C4-2B (cell line): ENCODE data around the gene KIAA1755.
A peak's percentile ranks its signal among the peaks of the same experiment; 100 is the strongest.

ENCODE experiments used
- H3K27ac ChIP-seq: fragments of 450-650 bp; 2 replicates; pipeline ENCODE4 v1.5.1; 2017
- CTCF ChIP-seq: fragments of 450-650 bp; conservative IDR thresholded peaks from 2 replicates; pipeline ENCODE4 v1.5.1; 2017; ENCODE audit warnings: mild to moderate bottlenecking
- ZFX ChIP-seq: fragments of 450-650 bp; IDR thresholded peaks from 2 replicates; pipeline ENCODE4 v1.6.1; 2017

The KIAA1755 gene

GRCh38 chr20:38303908-38304379 lies 43.4 kb upstream of the KIAA1755 start, which contains the start of gene BPI:
TSS of gene BPI (plus strand) at chr20:38304156. CDS start at chr20:38304224, 68 bp downstream.
- H3K27ac ChIP-seq = no peak within 1 kb of the TSS

GRCh38 chr20:38302786-38303185 lies 42.3 kb upstream of the KIAA1755 start:
- TF ChIP-seq CTCF = no peak
- TF ChIP-seq ZFX = no peak
- no peak overlapping the region for H3K27ac ChIP-seq

More at GRCh38 chr20:38303908-38304379, 43.4 kb upstream of the KIAA1755 start, which contains the start of gene BPI:
- TF ChIP-seq CTCF = no peak
- TF ChIP-seq ZFX = no peak

DNA sequence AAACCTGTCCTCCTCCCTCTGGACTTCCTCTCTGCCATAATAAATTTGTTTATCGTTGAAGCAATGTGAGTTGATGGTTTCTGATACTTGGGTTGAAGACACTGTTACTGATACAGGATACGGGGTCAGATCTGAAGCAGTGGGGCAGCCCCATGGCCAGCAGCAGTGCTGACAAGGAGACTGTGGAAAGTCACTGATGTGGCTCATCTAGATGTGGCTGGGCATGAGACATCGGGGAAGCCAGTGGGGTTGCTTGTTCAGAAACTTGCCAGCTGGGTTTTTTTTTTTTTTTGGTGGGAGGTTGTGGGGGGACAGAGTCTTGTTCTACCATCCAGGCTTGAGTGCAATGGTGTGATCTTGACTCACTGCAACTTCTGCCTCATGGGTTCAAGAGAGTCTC lies 40.8 kb upstream of the KIAA1755 start:
- TF ChIP-seq CTCF (no peak), ZFX (no peak)
- no peak overlapping the region; the same call in 1 of the 2 replicates for H3K27ac ChIP-seq

- TF ChIP-seq CTCF (no peak), ZFX (no peak)
- peak overlapping the region; percentile 83 for H3K27ac ChIP-seq
Observed at GRCh38 chr20:38300438-38300837, 39.9 kb upstream of the KIAA1755 start.

GRCh38 chr20:38299963-38300362 lies 39.4 kb upstream of the KIAA1755 start:
- peak overlapping the region; percentile 83 for H3K27ac ChIP-seq
- TF ChIP-seq ZFX (no peak; the same call in 1 of the 2 replicates), CTCF (no peak)

- TF ChIP-seq CTCF = no peak
- no peak for TF ChIP-seq ZFX
- H3K27ac ChIP-seq = no peak overlapping the region
Observed at GRCh38 chr20:38298768-38299288, 38.3 kb upstream of the KIAA1755 start.

GRCh38 chr20:38297916-38298674 lies 37.6 kb upstream of the KIAA1755 start:
- H3K27ac ChIP-seq = no peak overlapping the region
- TF ChIP-seq CTCF (no peak), ZFX (no peak)
